ENCODE data around the gene NPHP4. TPM values are rescaled to one million over a fixed set of nuclear protein-coding genes. Genes with fewer than 3 reads are reported as not detected.

Gene NPHP4
- polyA plus RNA-seq, 2 of the 4 experiments (the other 2 are of a cell fraction): 2.9 to 5.1 TPM

DNA sequence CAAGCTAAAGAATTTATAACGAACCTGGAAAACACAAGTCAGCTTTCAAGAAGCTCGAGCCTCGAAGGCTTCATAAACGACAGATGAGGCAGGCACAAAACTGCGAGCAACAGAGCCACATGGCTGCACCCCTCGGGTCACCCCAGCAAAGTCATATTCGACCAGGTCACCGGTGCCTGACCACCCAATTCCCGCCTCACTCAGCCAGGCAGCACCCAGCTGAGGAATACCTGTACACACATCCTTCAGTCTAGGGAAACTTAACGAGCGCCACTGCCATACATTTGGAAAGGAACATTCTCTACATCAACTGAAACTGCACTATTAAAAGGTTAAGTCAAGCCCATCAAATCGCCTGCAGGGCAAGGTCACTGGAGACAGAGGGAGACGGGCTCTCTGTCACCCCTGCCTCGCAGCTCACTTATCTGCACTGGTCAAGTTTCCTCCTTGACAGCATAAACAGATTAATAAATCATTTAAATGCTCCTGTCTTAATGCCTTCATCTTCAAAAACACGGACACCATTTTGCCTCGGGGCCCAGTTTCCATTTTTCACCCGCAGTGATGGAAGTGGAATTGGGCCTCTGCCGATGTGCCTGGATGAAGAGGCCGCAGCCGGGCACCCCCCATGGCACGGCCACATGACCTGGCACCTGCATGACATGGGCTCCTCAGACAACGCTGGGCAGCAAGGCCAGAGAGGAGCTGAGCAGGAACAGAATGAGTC is 20.6 kb downstream of the NPHP4 start:
- ChIA-PET POLR2A (no interaction called here), CTCF (no interaction called here)
- FAIRE-seq (no peak), DNase-seq (ENCODE audit: low read depth in 1 of 2, low spot score in 1 of 2) (no peak), ATAC-seq (no peak)
- no peaks in the 10 kb centered on the region for H3K4me1 ChIP-seq
- H3K27ac ChIP-seq: no peak overlapping the region
- TF ChIP-seq NR3C1 (IDR thresholded peaks at IDR 0.05) (no peak), EHF (CRISPR knock-in tag; IDR thresholded peaks at IDR 0.05) (no peak), MYC (IDR thresholded peaks at IDR 0.05; ENCODE audit: borderline replicate concordance, low read length) (no peak), SMC3 (IDR thresholded peaks at IDR 0.05) (no peak)
- TF ChIP-seq, protein P1, sequence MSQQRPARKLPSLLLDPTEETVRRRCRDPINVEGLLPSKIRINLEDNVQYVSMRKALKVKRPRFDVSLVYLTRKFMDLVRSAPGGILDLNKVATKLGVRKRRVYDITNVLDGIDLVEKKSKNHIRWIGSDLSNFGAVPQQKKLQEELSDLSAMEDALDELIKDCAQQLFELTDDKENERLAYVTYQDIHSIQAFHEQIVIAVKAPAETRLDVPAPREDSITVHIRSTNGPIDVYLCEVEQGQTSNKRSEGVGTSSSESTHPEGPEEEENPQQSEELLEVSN (IDR thresholded peaks at IDR 0.05; ENCODE audit: borderline replicate concordance, low read depth): no peak
- TF ChIP-seq, protein P2, sequence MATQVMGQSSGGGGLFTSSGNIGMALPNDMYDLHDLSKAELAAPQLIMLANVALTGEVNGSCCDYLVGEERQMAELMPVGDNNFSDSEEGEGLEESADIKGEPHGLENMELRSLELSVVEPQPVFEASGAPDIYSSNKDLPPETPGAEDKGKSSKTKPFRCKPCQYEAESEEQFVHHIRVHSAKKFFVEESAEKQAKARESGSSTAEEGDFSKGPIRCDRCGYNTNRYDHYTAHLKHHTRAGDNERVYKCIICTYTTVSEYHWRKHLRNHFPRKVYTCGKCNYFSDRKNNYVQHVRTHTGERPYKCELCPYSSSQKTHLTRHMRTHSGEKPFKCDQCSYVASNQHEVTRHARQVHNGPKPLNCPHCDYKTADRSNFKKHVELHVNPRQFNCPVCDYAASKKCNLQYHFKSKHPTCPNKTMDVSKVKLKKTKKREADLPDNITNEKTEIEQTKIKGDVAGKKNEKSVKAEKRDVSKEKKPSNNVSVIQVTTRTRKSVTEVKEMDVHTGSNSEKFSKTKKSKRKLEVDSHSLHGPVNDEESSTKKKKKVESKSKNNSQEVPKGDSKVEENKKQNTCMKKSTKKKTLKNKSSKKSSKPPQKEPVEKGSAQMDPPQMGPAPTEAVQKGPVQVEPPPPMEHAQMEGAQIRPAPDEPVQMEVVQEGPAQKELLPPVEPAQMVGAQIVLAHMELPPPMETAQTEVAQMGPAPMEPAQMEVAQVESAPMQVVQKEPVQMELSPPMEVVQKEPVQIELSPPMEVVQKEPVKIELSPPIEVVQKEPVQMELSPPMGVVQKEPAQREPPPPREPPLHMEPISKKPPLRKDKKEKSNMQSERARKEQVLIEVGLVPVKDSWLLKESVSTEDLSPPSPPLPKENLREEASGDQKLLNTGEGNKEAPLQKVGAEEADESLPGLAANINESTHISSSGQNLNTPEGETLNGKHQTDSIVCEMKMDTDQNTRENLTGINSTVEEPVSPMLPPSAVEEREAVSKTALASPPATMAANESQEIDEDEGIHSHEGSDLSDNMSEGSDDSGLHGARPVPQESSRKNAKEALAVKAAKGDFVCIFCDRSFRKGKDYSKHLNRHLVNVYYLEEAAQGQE (IDR thresholded peaks at IDR 0.05): no peak
- TF ChIP-seq, protein P3, sequence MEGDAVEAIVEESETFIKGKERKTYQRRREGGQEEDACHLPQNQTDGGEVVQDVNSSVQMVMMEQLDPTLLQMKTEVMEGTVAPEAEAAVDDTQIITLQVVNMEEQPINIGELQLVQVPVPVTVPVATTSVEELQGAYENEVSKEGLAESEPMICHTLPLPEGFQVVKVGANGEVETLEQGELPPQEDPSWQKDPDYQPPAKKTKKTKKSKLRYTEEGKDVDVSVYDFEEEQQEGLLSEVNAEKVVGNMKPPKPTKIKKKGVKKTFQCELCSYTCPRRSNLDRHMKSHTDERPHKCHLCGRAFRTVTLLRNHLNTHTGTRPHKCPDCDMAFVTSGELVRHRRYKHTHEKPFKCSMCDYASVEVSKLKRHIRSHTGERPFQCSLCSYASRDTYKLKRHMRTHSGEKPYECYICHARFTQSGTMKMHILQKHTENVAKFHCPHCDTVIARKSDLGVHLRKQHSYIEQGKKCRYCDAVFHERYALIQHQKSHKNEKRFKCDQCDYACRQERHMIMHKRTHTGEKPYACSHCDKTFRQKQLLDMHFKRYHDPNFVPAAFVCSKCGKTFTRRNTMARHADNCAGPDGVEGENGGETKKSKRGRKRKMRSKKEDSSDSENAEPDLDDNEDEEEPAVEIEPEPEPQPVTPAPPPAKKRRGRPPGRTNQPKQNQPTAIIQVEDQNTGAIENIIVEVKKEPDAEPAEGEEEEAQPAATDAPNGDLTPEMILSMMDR (IDR thresholded peaks at IDR 0.05): no peak
- 87% methylated on average over 17 of the region's 22 CpGs for WGBS (ENCODE audit: missing lambda C conversion rate)
- no peaks in the 10 kb centered on the region for H3K9me3 ChIP-seq
- H3K4me2 ChIP-seq: no peak overlapping the region
- H3K4me3 ChIP-seq: no peak overlapping the region

DNA sequence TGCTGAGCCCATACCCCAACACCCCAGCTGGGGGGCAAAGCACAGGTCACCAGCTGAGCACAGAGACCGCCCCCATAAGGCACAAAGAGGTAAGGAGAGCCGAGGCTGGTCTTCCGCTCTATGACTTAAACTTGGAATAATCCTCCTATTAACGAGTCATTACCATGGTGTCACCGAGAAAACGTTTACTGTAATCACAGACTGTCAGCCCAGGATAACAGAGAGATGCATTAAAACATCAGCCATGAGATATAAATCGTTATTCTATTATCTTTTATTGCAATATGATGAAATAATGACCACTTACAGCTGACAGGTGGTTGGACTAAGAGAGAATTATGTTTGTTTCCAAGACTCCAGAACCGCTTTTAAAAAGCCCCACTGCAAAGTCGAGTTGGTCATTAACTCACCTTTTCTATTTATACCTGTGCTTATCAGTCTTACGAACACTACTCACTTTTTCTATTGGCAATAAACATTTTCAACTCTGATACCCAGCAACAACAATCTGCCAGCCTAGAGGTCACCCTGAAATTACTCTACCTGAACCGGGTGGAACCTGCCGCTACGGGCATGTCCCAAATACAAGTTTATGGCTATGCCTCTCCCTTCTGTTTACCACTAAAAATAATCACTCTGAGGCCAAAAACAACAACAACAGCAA is 21.5 kb downstream of the NPHP4 start:
- no peak overlapping the region for H3K4me3 ChIP-seq
- no peak for FAIRE-seq

More for the DNA sequence above, 21.5 kb downstream of the NPHP4 start:
- DNase-seq (ENCODE audit: low read depth in 1 of 2, low spot score in 1 of 2) (no peak), ATAC-seq (no peak)
- H3K4me1 ChIP-seq: no peaks in the 10 kb centered on the region
- TF ChIP-seq NR3C1 (IDR thresholded peaks at IDR 0.05) (no peak), NFE2L2 (conservative IDR thresholded peaks at IDR 0.05; ENCODE audit: low read length) (no peak), ZC3H11A (IDR thresholded peaks at IDR 0.05) (no peak), RARB (CRISPR knock-in tag; IDR thresholded peaks at IDR 0.05) (no peak), NPAS2 (CRISPR knock-in tag; IDR thresholded peaks at IDR 0.05; ENCODE audit: borderline replicate concordance) (no peak), HOXB5 (CRISPR knock-in tag; IDR thresholded peaks at IDR 0.05) (no peak), HDAC2 (IDR thresholded peaks at IDR 0.05) (no peak), POLR2A (IDR thresholded peaks at IDR 0.05; ENCODE audit: low read length) (no peak), RFX5 (IDR thresholded peaks at IDR 0.05) (no peak), ZSCAN20 (CRISPR knock-in tag; IDR thresholded peaks at IDR 0.05) (no peak), FOSB (CRISPR knock-in tag; IDR thresholded peaks at IDR 0.05) (no peak), GATA3 (IDR thresholded peaks at IDR 0.05; ENCODE audit: borderline replicate concordance) (no peak), EHF (CRISPR knock-in tag; IDR thresholded peaks at IDR 0.05) (no peak), KDM1A (IDR thresholded peaks at IDR 0.05; ENCODE audit: low read depth) (no peak), CBX2 (IDR thresholded peaks at IDR 0.05; ENCODE audit: borderline replicate concordance, low read depth) (no peak), TP53 (CRISPR knock-in tag; IDR thresholded peaks at IDR 0.05) (no peak)
- TF ChIP-seq, protein P4, sequence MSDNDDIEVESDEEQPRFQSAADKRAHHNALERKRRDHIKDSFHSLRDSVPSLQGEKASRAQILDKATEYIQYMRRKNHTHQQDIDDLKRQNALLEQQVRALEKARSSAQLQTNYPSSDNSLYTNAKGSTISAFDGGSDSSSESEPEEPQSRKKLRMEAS (IDR thresholded peaks at IDR 0.05): no peak
- TF ChIP-seq, protein P2 (IDR thresholded peaks at IDR 0.05): no peak
- TF ChIP-seq, protein P5, sequence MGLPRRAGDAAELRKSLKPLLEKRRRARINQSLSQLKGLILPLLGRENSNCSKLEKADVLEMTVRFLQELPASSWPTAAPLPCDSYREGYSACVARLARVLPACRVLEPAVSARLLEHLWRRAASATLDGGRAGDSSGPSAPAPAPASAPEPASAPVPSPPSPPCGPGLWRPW (IDR thresholded peaks at IDR 0.05): no peak
- H3K27ac ChIP-seq: no peak overlapping the region
- H3K9me3 ChIP-seq: no peaks in the 10 kb centered on the region
- POLR2A ChIA-PET: no interaction called here
- WGBS (ENCODE audit: missing lambda C conversion rate): 84% methylated on average over 13 of the region's 13 CpGs
- no peak overlapping the region for H3K4me2 ChIP-seq
- CTCF ChIA-PET: no interaction called here
